GM12878 (cell line): Measurements from ENCODE around the gene ARSJ. TPM values are rescaled to one million over a fixed set of nuclear protein-coding genes. Genes with fewer than 3 reads are reported as not detected.

Experiments used
- ATAC-seq: fragments of 200-7000 bp; cut with Tn5 transposase; 3 replicates; pipeline ENCODE4 v1.9.1; 2020; ENCODE audit warnings: mild to moderate bottlenecking, moderate library complexity
- BruUV-seq: library from RNA; stranded (reverse); fragments of 400-500 nt; replicated peaks from 2 replicates; lab custom pipeline; 2021; lab: Mats Ljungman, UMichigan
- CTCF ChIA-PET: fragments of 300-600 bp; sonication (Branson Sonifier 250); formaldehyde crosslinking; extraction: SDS; loops from one replicate; lab custom pipeline; 2021; ENCODE audit warnings: inconsistent platforms; lab: Yijun Ruan, JAX
- POLR2A ChIA-PET: fragments of 350-600 bp; formaldehyde crosslinking; extraction: SDS; loops from one replicate; lab custom pipeline; 2021; ENCODE audit warnings: inconsistent platforms; lab: Charles Lee
- RAD21 ChIA-PET: fragments of 300-600 bp; sonication (Branson Sonifier 250); formaldehyde crosslinking; loops from one replicate; lab custom pipeline; 2023; ENCODE audit warnings: antibody characterized with exemption; ENCODE audit not compliant: unreplicated experiment; lab: Charles Lee
- SMC1A ChIA-PET: fragments of 300-600 bp; sonication (Branson Sonifier 250); formaldehyde crosslinking; loops from one replicate; lab custom pipeline; 2023; ENCODE audit not compliant: unreplicated experiment, uncharacterized antibody; lab: Charles Lee
- DNase-seq: peaks from one replicate; pipeline ENCODE4 v3.0.0-alpha.2; 2011; ENCODE audit warnings: low read depth, low spot score
- FAIRE-seq: peaks from 3 replicates; lab custom pipeline; 2011; peaks lifted over from hg19 to GRCh38; lab: Jason Lieb, UNC
- H2AFZ ChIP-seq: 2 replicates; pipeline ENCODE4 v1.6.0; 2011; ENCODE audit warnings: low read depth, low read length, control low read depth; ENCODE audit not compliant: control insufficient read depth
- H3K27ac ChIP-seq: 2 replicates; pipeline ENCODE4 v1.5.1; 2011; ENCODE audit warnings: control low read depth; ENCODE audit not compliant: control insufficient read depth, insufficient read depth
- H3K27me3 ChIP-seq, 2 experiments: replicated peaks in 1 of 2; 2 replicates each; pipeline versions ENCODE4 v1.6.0 to v1.6.1; 2011; ENCODE audit warnings: low read length in 1 of 2; ENCODE audit not compliant: control insufficient read depth in 2 of 2, insufficient read depth in 2 of 2
- H3K36me3 ChIP-seq, 2 experiments: 2 replicates each; pipeline ENCODE4 v1.5.1; 2011; ENCODE audit warnings: low read length in 1 of 2; ENCODE audit not compliant: control insufficient read depth in 2 of 2, insufficient read depth in 2 of 2
- H3K4me1 ChIP-seq: 2 replicates; pipeline ENCODE4 v1.6.1; 2011; ENCODE audit warnings: mild to moderate bottlenecking, low read length, moderate library complexity, mixed read lengths; ENCODE audit not compliant: control insufficient read depth, insufficient read depth
- H3K4me2 ChIP-seq: 2 replicates; pipeline ENCODE4 v1.6.0; 2011; ENCODE audit warnings: control low read depth; ENCODE audit not compliant: control insufficient read depth, insufficient read depth
- H3K4me3 ChIP-seq: fragments of 200-600 bp; sonication (generic); 2 replicates; pipeline ENCODE4 v1.5.1; 2016
- H3K79me2 ChIP-seq: 2 replicates; pipeline ENCODE4 v1.6.0; 2011; ENCODE audit warnings: low read length; ENCODE audit not compliant: control insufficient read depth, insufficient read depth
- H3K9ac ChIP-seq: 2 replicates; pipeline ENCODE4 v1.8.0; 2011; ENCODE audit warnings: low read length, control low read depth, mixed read lengths; ENCODE audit not compliant: control insufficient read depth, insufficient read depth
- H3K9me3 ChIP-seq: replicated peaks from 3 replicates; pipeline ENCODE4 v1.5.1; 2011; ENCODE audit warnings: mild to moderate bottlenecking, low read length; ENCODE audit not compliant: control insufficient read depth, insufficient read depth
- H4K20me1 ChIP-seq: 2 replicates; pipeline ENCODE4 v1.6.0; 2011; ENCODE audit not compliant: control insufficient read depth, insufficient read depth
- NRF1 ChIP-seq: conservative IDR thresholded peaks from 2 replicates; pipeline ENCODE4 v1.6.1; 2011; ENCODE audit warnings: mild to moderate bottlenecking, low read depth, low read length, improper control_type of control experiment
- WGBS: methylation state at CpG from one replicate; pipeline ENCODE4 v1.1.6; 2016; ENCODE audit warnings: low lambda C conversion rate; ENCODE audit not compliant: insufficient replicate concordance, insufficient coverage; ENCODE audit errors: missing lambda C conversion rate; 5-methylcytosine and 5-hydroxymethylcytosine counted together
- in situ Hi-C: fragments of 300-500 bp; cut with MboI; formaldehyde crosslinking; loops from 9 replicates; pipeline ENCODE4 v1.14.3; 2018; ENCODE audit warnings: mixed read lengths
- intact Hi-C: fragments of 100-400 bp; cut with micrococcal nuclease; formaldehyde crosslinking; loops from one replicate; pipeline ENCODE4 v1.14.2; 2022; ENCODE audit not compliant: unreplicated experiment
- polyA plus RNA-seq, 11 experiments: library from polyadenylated mRNA; depleted of rRNA in 4 of 11; unstranded in 6 of 11; stranded (reverse) in 5 of 11; fragments of >200 nt; fragmentation: Nextera tagmentation in 4 of 11; fragmentation: Illumina TruSeq in 1 of 11; extraction: Ambion mirVana in 4 of 11; extraction: Trizol in 1 of 11; gene quantifications; 1 replicate in 1 of 11; 2 replicates in 10 of 11; pipeline versions ENCODE4 v1.2.1 to v1.2.3, GENCODE V29; 2011 to 2016; ENCODE audit warnings: inconsistent platforms in 2 of 11, missing spikeins in 2 of 11, low read depth in 1 of 11
- total RNA-seq, 4 experiments: library from RNA; depleted of rRNA in 3 of 4; stranded (reverse); fragments of >200 nt in 3 of 4; fragmentation: Illumina TruSeq in 1 of 4; extraction: Trizol in 1 of 4; gene quantifications; 2 replicates each; pipeline versions ENCODE4 v1.2.1 to v1.2.3, GENCODE V29; 2013 to 2021
- TF ChIP-seq, protein P1 (sequence below): fragments of 450-650 bp; formaldehyde crosslinking; IDR thresholded peaks from 2 replicates; pipeline ENCODE4 v1.4.0; 2022; ENCODE audit warnings: mild to moderate bottlenecking, moderate library complexity

The ARSJ gene
- total and polyA plus RNA-seq, 10 of the 15 experiments (the other 5 are each of a cell fraction or from before 2014, with no cell fraction given), result under 0.01 to 0.19 (median 0.04) TPM; not detected in 5

DNA sequence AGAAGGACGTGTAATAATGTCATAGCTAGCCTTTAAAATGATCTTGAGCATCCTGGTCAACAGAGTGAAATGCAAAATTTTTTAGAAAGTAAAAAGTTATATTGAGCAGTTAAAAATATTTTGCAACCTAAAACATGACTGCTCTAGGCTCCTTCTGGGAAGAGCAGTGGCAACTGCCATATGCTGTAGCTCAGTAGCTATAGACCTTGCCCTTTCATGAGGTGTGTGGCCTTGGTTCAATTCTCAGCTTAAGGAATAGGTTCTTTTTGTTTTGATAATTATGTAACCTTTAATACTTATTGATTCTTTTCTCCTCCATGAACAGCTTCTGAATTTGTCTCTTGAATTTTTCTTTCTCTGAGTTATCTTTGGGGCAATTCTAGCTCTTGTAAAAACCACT, 105.0 kb downstream of the ARSJ start:
- BruUV-seq, result no TSS peak

More for the DNA sequence above, 105.0 kb downstream of the ARSJ start:
- WGBS, result 30% methylated on average over 1 of the region's 1 CpG
- H3K27me3 ChIP-seq, result no peaks in the 10 kb centered on the region
- ChIA-PET SMC1A (interaction anchor here (0.7 to 2.9 kb wide), 14 partner anchors 8 to 116 kb away, joined by 3 to 12 read pairs (median 4); no protein-coding TSS in a partner anchor), RAD21 (interaction anchor here (0.8 to 1.8 kb wide), 4 partner anchors 17 to 91 kb away, joined by 4 to 6 read pairs (median 4); no protein-coding TSS in a partner anchor), CTCF (interaction anchor here (0.7 to 2.0 kb wide), 12 partner anchors 7 to 327 kb away, joined by 3 to 10 read pairs (median 3); no protein-coding TSS in a partner anchor)
- no peak overlapping the region for H3K27ac ChIP-seq
- H2AFZ ChIP-seq, result no peak overlapping the region; the same call in 1 of the 2 replicates
- FAIRE-seq, result no peak
- no peaks in the 10 kb centered on the region for H4K20me1 ChIP-seq
- H3K36me3 ChIP-seq, result no peaks in the 10 kb centered on the region
- intact Hi-C loops (no loop called here), in situ Hi-C loops (no loop called here)
- H3K4me2 ChIP-seq, result no peak overlapping the region
- ATAC-seq, result no peak
- DNase-seq, result no peak
- peaks cover 3% of the 10 kb centered on the region; the same call in 1 of the 2 replicates for H3K4me1 ChIP-seq
- peaks cover 6% of the 10 kb centered on the region for H3K9me3 ChIP-seq
- H3K79me2 ChIP-seq, result no peaks in the 10 kb centered on the region
- H3K9ac ChIP-seq, result no peak overlapping the region
- H3K4me3 ChIP-seq, result no peak overlapping the region
- TF ChIP-seq NRF1, result no peak
- TF ChIP-seq, protein P1, sequence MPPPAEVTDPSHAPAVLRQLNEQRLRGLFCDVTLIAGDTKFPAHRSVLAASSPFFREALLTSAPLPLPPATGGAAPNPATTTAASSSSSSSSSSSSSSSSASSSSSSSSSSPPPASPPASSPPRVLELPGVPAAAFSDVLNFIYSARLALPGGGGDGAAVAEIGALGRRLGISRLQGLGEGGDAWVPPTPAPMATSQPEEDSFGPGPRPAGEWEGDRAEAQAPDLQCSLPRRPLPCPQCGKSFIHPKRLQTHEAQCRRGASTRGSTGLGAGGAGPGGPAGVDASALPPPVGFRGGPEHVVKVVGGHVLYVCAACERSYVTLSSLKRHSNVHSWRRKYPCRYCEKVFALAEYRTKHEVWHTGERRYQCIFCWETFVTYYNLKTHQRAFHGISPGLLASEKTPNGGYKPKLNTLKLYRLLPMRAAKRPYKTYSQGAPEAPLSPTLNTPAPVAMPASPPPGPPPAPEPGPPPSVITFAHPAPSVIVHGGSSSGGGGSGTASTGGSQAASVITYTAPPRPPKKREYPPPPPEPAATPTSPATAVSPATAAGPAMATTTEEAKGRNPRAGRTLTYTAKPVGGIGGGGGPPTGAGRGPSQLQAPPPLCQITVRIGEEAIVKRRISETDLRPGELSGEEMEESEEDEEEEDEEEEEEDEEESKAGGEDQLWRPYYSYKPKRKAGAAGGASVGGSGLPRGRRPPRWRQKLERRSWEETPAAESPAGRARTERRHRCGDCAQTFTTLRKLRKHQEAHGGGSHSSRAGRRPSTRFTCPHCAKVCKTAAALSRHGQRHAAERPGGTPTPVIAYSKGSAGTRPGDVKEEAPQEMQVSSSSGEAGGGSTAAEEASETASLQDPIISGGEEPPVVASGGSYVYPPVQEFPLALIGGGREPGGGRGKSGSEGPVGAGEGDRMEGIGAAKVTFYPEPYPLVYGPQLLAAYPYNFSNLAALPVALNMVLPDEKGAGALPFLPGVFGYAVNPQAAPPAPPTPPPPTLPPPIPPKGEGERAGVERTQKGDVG (CRISPR knock-in tag), result no peak
- TF ChIP-seq, all 136 proteins: peak for 0
- POLR2A ChIA-PET, result interaction anchor here (0.9 to 1.5 kb wide), 2 partner anchors 26 to 43 kb away, joined by 3 to 7 read pairs; no protein-coding TSS in a partner anchor
